Epidermal melanocyte (primary cell): ENCODE results near the gene RYR3.

ENCODE experiments used
- DNase-seq: peaks from one replicate; pipeline ENCODE4 v3.0.0; 2011; ENCODE audit warnings: low spot score; ENCODE audit not compliant: insufficient read length

The RYR3 gene

GRCh38 chr15:33310481-33311311 lies at the start of gene RYR3:
Gene RYR3 (plus strand): TSS chr15:33310967. CDS start chr15:33311046, 79 bp downstream.
- no peak for DNase-seq

GRCh38 chr15:33262306-33262705 lies 48.5 kb upstream of the RYR3 start:
- DNase-seq, result no peak

- peak; percentile 48 for DNase-seq
These were observed 33.1 kb upstream of the RYR3 start for GRCh38 chr15:33277689-33278088.

GRCh38 chr15:33278816-33279612 lies 31.8 kb upstream of the RYR3 start:
- DNase-seq, result no peak

GRCh38 chr15:33279613-33280205 lies 31.1 kb upstream of the RYR3 start:
- DNase-seq, result no peak

- DNase-seq, result no peak
These were observed 28.3 kb upstream of the RYR3 start for GRCh38 chr15:33282226-33283020.

- DNase-seq, result no peak
These were observed 27.2 kb upstream of the RYR3 start for GRCh38 chr15:33283576-33283975.

- DNase-seq, result no peak
These were observed 26.4 kb upstream of the RYR3 start for GRCh38 chr15:33284336-33284735.

- no peak for DNase-seq
These were observed 18.0 kb upstream of the RYR3 start for GRCh38 chr15:33292717-33293307.

- no peak for DNase-seq
These were observed 16.9 kb upstream of the RYR3 start for GRCh38 chr15:33293713-33294334.

GRCh38 chr15:33296050-33296449 lies 14.7 kb upstream of the RYR3 start:
- DNase-seq, result no peak

GRCh38 chr15:33296856-33297255 lies 13.9 kb upstream of the RYR3 start:
- no peak for DNase-seq

GRCh38 chr15:33298631-33299030 lies 12.1 kb upstream of the RYR3 start:
- no peak for DNase-seq

- no peak for DNase-seq
These were observed 5.8 kb upstream of the RYR3 start for GRCh38 chr15:33304924-33305323.

GRCh38 chr15:33309602-33310276 lies 1.0 kb upstream of the RYR3 start:
- DNase-seq, result no peak

GRCh38 chr15:33311312-33311971 lies 675 bp downstream of the RYR3 start:
- DNase-seq, result no peak

GRCh38 chr15:33313491-33313890 lies 2.7 kb downstream of the RYR3 start:
- no peak for DNase-seq

GRCh38 chr15:33314069-33314468 lies 3.3 kb downstream of the RYR3 start:
- no peak for DNase-seq

- no peak for DNase-seq
These were observed 4.3 kb downstream of the RYR3 start for GRCh38 chr15:33315044-33315443.
